ENCODE measurements around the gene MAP2.
A peak's percentile ranks its signal among the peaks of the same experiment; 100 is the strongest.

MAP2 gene

DNA sequence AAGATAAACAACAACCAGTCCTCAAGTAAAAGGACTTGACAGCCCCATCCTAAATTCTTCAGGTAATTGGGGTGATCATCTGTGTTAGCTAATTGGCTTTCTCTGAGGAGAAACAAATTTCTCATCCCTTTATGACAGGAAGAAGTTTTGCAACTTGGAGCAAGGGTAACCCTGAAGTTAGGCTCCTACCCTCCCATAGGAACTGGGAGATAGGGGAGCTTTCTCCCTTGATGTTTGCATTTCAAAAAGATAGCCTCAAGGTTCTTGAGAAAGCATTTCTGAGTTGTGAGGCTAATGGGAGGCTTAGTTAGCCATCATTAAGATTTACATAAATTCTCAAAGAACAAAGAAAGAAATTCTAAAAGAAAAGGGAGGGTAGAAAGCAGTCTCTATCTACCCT lies 95.4 kb downstream of the MAP2 start:
- Histone ChIP-seq H3K27me3 (ENCODE audit: insufficient read depth, low read length, poor library complexity) (no peaks in the 10 kb centered on the region), H2BK5ac (ENCODE audit: low read length) (no peak overlapping the region), H3K4me3 (ENCODE audit: low read length) (no peak overlapping the region), H4K8ac (ENCODE audit: low read depth, low read length) (no peak overlapping the region), H3K9ac (ENCODE audit: low read length) (no peak overlapping the region), H3K4me2 (ENCODE audit: low read length) (no peak overlapping the region), H3K18ac (ENCODE audit: low read length) (no peak overlapping the region), H4K5ac (ENCODE audit: low read length) (no peak overlapping the region), H2AK5ac (ENCODE audit: low read length) (no peak overlapping the region), H3K36me3 (ENCODE audit: control insufficient read depth, insufficient read depth, low read length) (no peaks in the 10 kb centered on the region), H3K79me2 (ENCODE audit: control insufficient read depth, insufficient read depth, low read length) (no peaks in the 10 kb centered on the region), H3K27ac (ENCODE audit: low read depth, low read length) (no peak overlapping the region), H2BK15ac (replicated peaks; ENCODE audit: low read depth) (no peak overlapping the region), H3K23ac (ENCODE audit: low read length) (no peak overlapping the region), H2BK120ac (ENCODE audit: low read depth, low read length) (no peak overlapping the region), H3K79me1 (ENCODE audit: low read length) (no peaks in the 10 kb centered on the region), H3K56ac (ENCODE audit: low read length) (no peak overlapping the region), H3K4me1 (ENCODE audit: control insufficient read depth, low read depth, low read length) (no peaks in the 10 kb centered on the region), H3K4ac (ENCODE audit: low read depth, low read length) (no peak overlapping the region)
- peak; percentile 58 for DNase-seq

DNA sequence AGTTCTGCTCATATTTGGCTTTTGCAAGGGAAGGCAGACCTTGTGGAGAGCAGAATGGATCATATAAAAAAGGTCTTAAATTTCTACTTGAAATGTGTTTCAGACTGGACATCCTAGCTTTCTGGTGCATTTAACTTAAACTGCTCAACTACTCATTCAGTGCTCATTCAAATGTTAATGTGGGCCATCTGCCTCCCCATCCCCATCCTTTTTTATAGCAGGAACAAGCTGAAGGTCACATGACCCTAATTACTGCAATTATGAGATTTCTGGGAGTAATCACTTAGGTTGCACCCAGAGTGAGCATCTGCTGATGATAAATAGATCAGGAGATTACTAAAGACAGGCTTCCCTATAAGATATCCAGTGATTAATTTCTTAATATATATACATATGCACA lies 96.1 kb downstream of the MAP2 start:
- Histone ChIP-seq H3K23ac (ENCODE audit: low read length) (no peak overlapping the region), H4K5ac (ENCODE audit: low read length) (no peak overlapping the region), H4K8ac (ENCODE audit: low read depth, low read length) (no peak overlapping the region), H3K79me2 (ENCODE audit: control insufficient read depth, insufficient read depth, low read length) (no peaks in the 10 kb centered on the region), H3K4ac (ENCODE audit: low read depth, low read length) (no peak overlapping the region), H3K27me3 (ENCODE audit: insufficient read depth, low read length, poor library complexity) (no peaks in the 10 kb centered on the region), H2BK120ac (ENCODE audit: low read depth, low read length) (no peak overlapping the region), H3K18ac (ENCODE audit: low read length) (no peak overlapping the region), H3K4me1 (ENCODE audit: control insufficient read depth, low read depth, low read length) (no peaks in the 10 kb centered on the region), H3K79me1 (ENCODE audit: low read length) (no peaks in the 10 kb centered on the region), H3K27ac (ENCODE audit: low read depth, low read length) (no peak overlapping the region), H3K9ac (ENCODE audit: low read length) (no peak overlapping the region), H2BK15ac (replicated peaks; ENCODE audit: low read depth) (no peak overlapping the region), H3K4me2 (ENCODE audit: low read length) (no peak overlapping the region), H3K4me3 (ENCODE audit: low read length) (no peak overlapping the region), H3K56ac (ENCODE audit: low read length) (no peak overlapping the region), H2AK5ac (ENCODE audit: low read length) (no peak overlapping the region), H2BK5ac (ENCODE audit: low read length) (no peak overlapping the region), H3K36me3 (ENCODE audit: control insufficient read depth, insufficient read depth, low read length) (no peaks in the 10 kb centered on the region)
- no peak for DNase-seq

DNA sequence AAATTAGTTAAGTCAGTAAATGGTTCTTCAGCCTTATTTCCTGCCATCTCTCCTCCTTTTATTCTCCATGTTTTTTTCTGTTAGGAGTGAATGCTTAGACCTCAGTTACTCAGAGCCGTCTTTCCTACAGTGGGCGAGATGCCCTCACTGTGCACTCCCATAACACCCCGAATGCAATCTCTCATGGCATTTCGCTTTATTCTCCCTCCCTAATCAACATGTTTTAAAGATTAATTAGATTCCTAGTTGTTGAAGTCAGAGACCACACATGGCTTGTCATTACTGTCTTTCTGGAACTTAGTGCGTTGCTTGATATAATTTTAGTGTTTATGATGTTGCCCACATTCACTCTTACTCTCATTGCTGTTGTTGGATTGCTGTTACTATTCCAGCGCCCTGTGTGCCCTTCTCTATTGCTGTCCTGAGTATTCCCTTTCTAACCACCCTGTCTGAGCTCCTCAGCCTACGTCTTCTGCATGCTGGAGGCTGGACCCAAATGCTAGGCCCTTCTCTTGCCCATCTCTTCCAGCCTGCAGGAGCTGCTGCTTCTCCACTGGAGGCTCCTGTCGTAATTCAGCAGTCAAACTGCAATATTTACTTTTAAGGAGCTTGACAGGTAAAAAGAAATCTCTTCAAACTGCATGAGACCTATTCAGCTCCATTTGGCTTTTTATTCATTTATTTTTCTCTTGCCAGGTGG lies 99.3 kb downstream of the MAP2 start:
- Histone ChIP-seq H3K4me2 (ENCODE audit: low read length) (no peak overlapping the region), H2AK5ac (ENCODE audit: low read length) (no peak overlapping the region), H3K4me1 (ENCODE audit: control insufficient read depth, low read depth, low read length) (no peaks in the 10 kb centered on the region), H4K5ac (ENCODE audit: low read length) (no peak overlapping the region), H3K4ac (ENCODE audit: low read depth, low read length) (no peak overlapping the region), H3K27ac (ENCODE audit: low read depth, low read length) (no peak overlapping the region), H3K27me3 (ENCODE audit: insufficient read depth, low read length, poor library complexity) (no peaks in the 10 kb centered on the region), H3K79me2 (ENCODE audit: control insufficient read depth, insufficient read depth, low read length) (no peaks in the 10 kb centered on the region), H3K4me3 (ENCODE audit: low read length) (no peak overlapping the region), H3K36me3 (ENCODE audit: control insufficient read depth, insufficient read depth, low read length) (no peaks in the 10 kb centered on the region), H3K18ac (ENCODE audit: low read length) (no peak overlapping the region), H3K56ac (ENCODE audit: low read length) (no peak overlapping the region), H3K79me1 (ENCODE audit: low read length) (no peaks in the 10 kb centered on the region), H2BK5ac (ENCODE audit: low read length) (no peak overlapping the region), H2BK15ac (replicated peaks; ENCODE audit: low read depth) (no peak overlapping the region), H3K9ac (ENCODE audit: low read length) (no peak overlapping the region), H2BK120ac (ENCODE audit: low read depth, low read length) (no peak overlapping the region), H3K23ac (ENCODE audit: low read length) (no peak overlapping the region), H4K8ac (ENCODE audit: low read depth, low read length) (no peak overlapping the region)
- DNase-seq = no peak
- no CpG with 5 or more reads among the region's 8 CpGs for WGBS (ENCODE audit: extremely low coverage, insufficient coverage, low lambda C conversion rate)

DNA sequence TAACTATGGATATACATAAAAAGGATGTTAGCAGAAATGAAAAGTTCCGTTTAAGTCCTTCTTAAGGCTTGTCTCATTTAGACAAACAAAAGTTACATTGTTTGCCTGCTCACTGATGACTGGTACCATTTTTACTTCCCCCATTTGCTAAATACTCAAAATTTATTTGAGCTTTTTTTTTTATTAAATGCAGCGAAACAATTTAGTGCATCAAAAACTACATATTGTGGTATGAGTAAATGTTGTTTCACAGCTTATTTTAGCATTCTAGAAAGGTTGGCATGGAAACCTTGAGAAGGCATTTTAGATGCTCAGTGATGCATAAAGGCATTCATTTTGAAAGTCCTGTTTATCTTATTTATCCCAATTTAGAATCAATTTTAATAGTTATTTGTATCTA lies 100.0 kb downstream of the MAP2 start:
- no CpG with 5 or more reads among the region's 2 CpGs for WGBS (ENCODE audit: extremely low coverage, insufficient coverage, low lambda C conversion rate)
- Histone ChIP-seq H2BK5ac (ENCODE audit: low read length) (no peak overlapping the region), H2BK15ac (replicated peaks; ENCODE audit: low read depth) (no peak overlapping the region)

DNA sequence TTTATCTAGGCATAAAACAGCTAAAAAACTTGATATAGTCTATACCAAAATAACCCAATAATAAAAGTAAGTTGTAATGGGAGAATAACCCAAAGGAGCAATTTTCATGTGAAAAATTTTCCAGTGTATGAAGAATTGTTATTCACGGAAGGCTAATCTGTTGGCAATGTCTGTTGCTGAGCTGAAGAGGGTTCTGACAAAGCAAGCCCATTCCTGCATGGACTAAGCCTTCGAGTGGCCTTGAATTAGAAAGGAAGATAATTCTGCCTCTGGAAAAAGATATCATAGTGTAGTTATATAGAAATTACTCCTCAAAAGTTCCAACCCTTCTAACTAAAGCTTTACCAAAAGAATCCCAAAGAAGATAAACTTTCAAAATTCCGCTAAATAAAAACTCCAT lies 101.5 kb downstream of the MAP2 start:
- DNase-seq = no peak
- Histone ChIP-seq H2AK5ac (ENCODE audit: low read length) (no peak overlapping the region), H3K23ac (ENCODE audit: low read length) (no peak overlapping the region), H3K79me1 (ENCODE audit: low read length) (no peaks in the 10 kb centered on the region), H3K27me3 (ENCODE audit: insufficient read depth, low read length, poor library complexity) (no peaks in the 10 kb centered on the region), H3K4me2 (ENCODE audit: low read length) (no peak overlapping the region), H4K8ac (ENCODE audit: low read depth, low read length) (no peak overlapping the region), H4K5ac (ENCODE audit: low read length) (no peak overlapping the region), H3K4ac (ENCODE audit: low read depth, low read length) (no peak overlapping the region), H2BK5ac (ENCODE audit: low read length) (no peak overlapping the region), H3K79me2 (ENCODE audit: control insufficient read depth, insufficient read depth, low read length) (no peaks in the 10 kb centered on the region), H2BK120ac (ENCODE audit: low read depth, low read length) (no peak overlapping the region), H3K27ac (ENCODE audit: low read depth, low read length) (no peak overlapping the region), H3K36me3 (ENCODE audit: control insufficient read depth, insufficient read depth, low read length) (no peaks in the 10 kb centered on the region), H2BK15ac (replicated peaks; ENCODE audit: low read depth) (no peak overlapping the region), H3K4me3 (ENCODE audit: low read length) (no peak overlapping the region), H3K56ac (ENCODE audit: low read length) (no peak overlapping the region), H3K9ac (ENCODE audit: low read length) (no peak overlapping the region), H3K18ac (ENCODE audit: low read length) (no peak overlapping the region), H3K4me1 (ENCODE audit: control insufficient read depth, low read depth, low read length) (no peaks in the 10 kb centered on the region)
- WGBS (ENCODE audit: extremely low coverage, insufficient coverage, low lambda C conversion rate) = 100% methylated on average over 1 of the region's 3 CpGs

More for the DNA sequence above, 100.0 kb downstream of the MAP2 start:
- no peak overlapping the region for H3K56ac ChIP-seq (ENCODE audit: low read length)
- no peak overlapping the region for H2BK120ac ChIP-seq (ENCODE audit: low read depth, low read length)
- no peak overlapping the region for H3K27ac ChIP-seq (ENCODE audit: low read depth, low read length)
- no peaks in the 10 kb centered on the region for H3K27me3 ChIP-seq (ENCODE audit: insufficient read depth, low read length, poor library complexity)
- H3K4me1 ChIP-seq (ENCODE audit: control insufficient read depth, low read depth, low read length) = no peaks in the 10 kb centered on the region
- no peaks in the 10 kb centered on the region for H3K79me2 ChIP-seq (ENCODE audit: control insufficient read depth, insufficient read depth, low read length)
- no peak overlapping the region for H3K23ac ChIP-seq (ENCODE audit: low read length)
- no peak overlapping the region for H4K5ac ChIP-seq (ENCODE audit: low read length)
- H3K9ac ChIP-seq (ENCODE audit: low read length) = no peak overlapping the region
- no peak overlapping the region for H3K4me2 ChIP-seq (ENCODE audit: low read length)
- H3K18ac ChIP-seq (ENCODE audit: low read length) = no peak overlapping the region
- H3K36me3 ChIP-seq (ENCODE audit: control insufficient read depth, insufficient read depth, low read length) = no peaks in the 10 kb centered on the region
- no peak overlapping the region for H3K4me3 ChIP-seq (ENCODE audit: low read length)
- no peak overlapping the region for H4K8ac ChIP-seq (ENCODE audit: low read depth, low read length)
- H3K4ac ChIP-seq (ENCODE audit: low read depth, low read length) = no peak overlapping the region
- no peak overlapping the region for H2AK5ac ChIP-seq (ENCODE audit: low read length)
- DNase-seq = no peak
- H3K79me1 ChIP-seq (ENCODE audit: low read length) = no peaks in the 10 kb centered on the region

DNA sequence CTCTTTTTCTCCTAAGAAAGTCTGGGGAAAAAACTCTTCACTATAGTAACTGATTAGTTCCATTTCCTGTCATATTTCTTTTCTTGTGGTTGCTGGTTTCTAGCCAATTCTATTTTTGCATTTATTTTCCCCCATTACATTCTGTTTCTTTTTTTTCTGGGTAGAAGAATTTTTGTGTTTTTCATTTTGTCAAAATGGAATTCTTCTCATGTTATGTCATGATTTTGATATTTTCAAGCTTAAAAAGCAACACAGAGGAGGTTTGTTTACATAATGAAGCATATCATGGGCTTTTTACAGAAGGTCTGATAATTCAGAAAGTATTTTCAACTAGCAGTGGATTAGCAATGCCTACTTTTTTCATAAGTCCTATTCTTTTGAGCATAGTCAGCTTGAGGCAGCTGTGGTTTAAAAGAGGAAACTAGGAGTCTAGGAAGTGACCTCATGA lies 102.0 kb downstream of the MAP2 start:
- no peaks in the 10 kb centered on the region for H3K36me3 ChIP-seq (ENCODE audit: control insufficient read depth, insufficient read depth, low read length)
- no peak for DNase-seq
- H3K18ac ChIP-seq (ENCODE audit: low read length) = no peak overlapping the region

More for the DNA sequence above, 102.0 kb downstream of the MAP2 start:
- Histone ChIP-seq H2AK5ac (ENCODE audit: low read length) (no peak overlapping the region), H3K79me1 (ENCODE audit: low read length) (no peaks in the 10 kb centered on the region), H3K9ac (ENCODE audit: low read length) (no peak overlapping the region), H3K4me3 (ENCODE audit: low read length) (no peak overlapping the region), H2BK120ac (ENCODE audit: low read depth, low read length) (no peak overlapping the region), H3K4ac (ENCODE audit: low read depth, low read length) (no peak overlapping the region), H4K8ac (ENCODE audit: low read depth, low read length) (no peak overlapping the region), H3K27me3 (ENCODE audit: insufficient read depth, low read length, poor library complexity) (no peaks in the 10 kb centered on the region), H3K79me2 (ENCODE audit: control insufficient read depth, insufficient read depth, low read length) (no peaks in the 10 kb centered on the region), H3K56ac (ENCODE audit: low read length) (no peak overlapping the region), H2BK15ac (replicated peaks; ENCODE audit: low read depth) (no peak overlapping the region), H3K4me2 (ENCODE audit: low read length) (no peak overlapping the region), H3K23ac (ENCODE audit: low read length) (no peak overlapping the region), H4K5ac (ENCODE audit: low read length) (no peak overlapping the region), H2BK5ac (ENCODE audit: low read length) (no peak overlapping the region), H3K4me1 (ENCODE audit: control insufficient read depth, low read depth, low read length) (no peaks in the 10 kb centered on the region), H3K27ac (ENCODE audit: low read depth, low read length) (no peak overlapping the region)

Measured in mesendoderm (in vitro differentiated cells).